Common myeloid progenitor, CD34-positive (primary cell): ENCODE data around the gene FGF21.
"Not testable (repeated sequence)": the region's sequence is repeated elsewhere in the genome, so short reads cannot be mapped to it uniquely, and the experiment has no call there.

Source experiments
- CTCF ChIA-PET: fragments of 350-600 bp; sonication (Branson Sonifier 250); formaldehyde crosslinking; loops from one replicate; lab custom pipeline; 2021; ENCODE audit warnings: antibody characterized with exemption; lab: Charles Lee
- POLR2A ChIA-PET: fragments of 350-600 bp; sonication (Branson Sonifier 250); formaldehyde crosslinking; loops from one replicate; lab custom pipeline; 2021; ENCODE audit warnings: antibody characterized with exemption; lab: Charles Lee
- DNase-seq, 3 donors: peaks; one replicate each; pipeline versions ENCODE4 v3.0.0 to v3.0.0-alpha.2; 2013
- H3K27ac ChIP-seq, 2 experiments: 1 replicate in 1 of 2; 2 replicates in 1 of 2; pipeline ENCODE4 v1.7.0; 2013; ENCODE audit warnings: inconsistent platforms in 2 of 2, low read length in 2 of 2, mild to moderate bottlenecking in 2 of 2, low read depth in 1 of 2, moderate library complexity in 1 of 2; ENCODE audit not compliant: severe bottlenecking in 2 of 2, insufficient read depth in 1 of 2, poor library complexity in 1 of 2
- H3K27me3 ChIP-seq, 5 experiments: replicated peaks in 2 of 5; 1 replicate in 3 of 5; 2 replicates in 2 of 5; pipeline versions ENCODE4 v1.6.1 to v1.7.0; 2013; ENCODE audit warnings: low read length in 4 of 5, mild to moderate bottlenecking in 2 of 5, moderate library complexity in 2 of 5, inconsistent platforms in 1 of 5; ENCODE audit not compliant: insufficient read depth in 5 of 5, control insufficient read depth in 4 of 5
- H3K36me3 ChIP-seq, 4 experiments: 1 replicate in 2 of 4; 2 replicates in 2 of 4; pipeline versions ENCODE4 v1.6.1 to v1.7.0; 2013; ENCODE audit warnings: low read length in 3 of 4, control low read depth in 1 of 4, mild to moderate bottlenecking in 1 of 4; ENCODE audit not compliant: control insufficient read depth in 4 of 4, insufficient read depth in 4 of 4
- H3K4me1 ChIP-seq, 4 experiments: 1 replicate in 3 of 4; 2 replicates in 1 of 4; pipeline versions ENCODE4 v1.6.1 to v1.7.1; 2013; ENCODE audit warnings: low read length in 3 of 4, mild to moderate bottlenecking in 3 of 4, control low read depth in 1 of 4, inconsistent platforms in 1 of 4, moderate library complexity in 1 of 4; ENCODE audit not compliant: control insufficient read depth in 4 of 4, insufficient read depth in 4 of 4; ENCODE audit errors: control extremely low read depth in 1 of 4
- H3K4me3 ChIP-seq, 7 experiments: 1 replicate in 4 of 7; 2 replicates in 3 of 7; pipeline versions ENCODE4 v1.5.1 to v1.7.0; 2013; ENCODE audit warnings: mild to moderate bottlenecking in 7 of 7, low read length in 6 of 7, moderate library complexity in 6 of 7, inconsistent platforms in 2 of 7, low read depth in 2 of 7, control low read depth in 1 of 7; ENCODE audit not compliant: insufficient read depth in 4 of 7, control insufficient read depth in 1 of 7; ENCODE audit errors: extremely low read depth in 1 of 7
- H3K9me3 ChIP-seq, 5 experiments: 1 replicate in 4 of 5; 2 replicates in 1 of 5; pipeline versions ENCODE4 v1.6.1 to v1.7.1; 2013; ENCODE audit warnings: low read length in 4 of 5, mild to moderate bottlenecking in 2 of 5, inconsistent platforms in 1 of 5, low read depth in 1 of 5, moderate library complexity in 1 of 5; ENCODE audit not compliant: control insufficient read depth in 4 of 5, insufficient read depth in 2 of 5; ENCODE audit errors: control extremely low read depth in 1 of 5
- WGBS: methylation state at CpG from one replicate; pipeline ENCODE4 v1.1.5; 2013; ENCODE audit not compliant: insufficient coverage; 5-methylcytosine and 5-hydroxymethylcytosine counted together

The FGF21 gene

DNA sequence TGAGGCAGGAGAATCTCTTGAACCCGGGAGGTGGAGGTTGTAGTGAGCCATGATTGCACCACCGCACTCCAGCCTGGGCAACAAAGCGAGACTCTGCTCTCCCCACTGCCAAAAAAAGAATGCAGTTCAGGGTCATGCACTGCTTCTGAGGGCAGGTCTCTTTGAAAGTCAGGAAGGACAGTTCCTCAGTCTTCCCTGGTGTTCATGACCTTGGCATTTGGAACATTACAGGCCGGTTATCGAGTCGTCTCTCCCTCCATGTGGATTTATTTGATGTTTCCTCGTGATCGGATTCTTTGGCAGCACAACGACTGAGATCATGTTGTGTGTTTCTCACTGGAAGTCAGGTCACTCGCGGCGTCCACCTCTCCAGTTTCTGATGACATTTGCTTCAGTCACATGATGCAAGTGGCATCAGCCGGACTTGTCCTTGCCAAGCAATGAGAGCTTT lies 17.2 kb downstream of the FGF21 start:
- no peaks in the 10 kb centered on the region for H3K9me3 ChIP-seq
- H3K4me3 ChIP-seq: no peak overlapping the region
- H3K27me3 ChIP-seq: peaks cover 0 to 2% (median 0%) of the 10 kb centered on the region in 5 experiments
- 96% methylated on average over 10 of the region's 13 CpGs for WGBS
- H3K4me1 ChIP-seq: no peaks in the 10 kb centered on the region
- no peaks in the 10 kb centered on the region for H3K36me3 ChIP-seq
- CTCF ChIA-PET: interaction anchor here (0.8 to 1.3 kb wide), 2 partner anchors 10 to 30 kb away, joined by 3 to 5 read pairs; no protein-coding TSS in a partner anchor
- H3K27ac ChIP-seq: no peak overlapping the region
- DNase-seq: no peak
- POLR2A ChIA-PET: no interaction called here

DNA sequence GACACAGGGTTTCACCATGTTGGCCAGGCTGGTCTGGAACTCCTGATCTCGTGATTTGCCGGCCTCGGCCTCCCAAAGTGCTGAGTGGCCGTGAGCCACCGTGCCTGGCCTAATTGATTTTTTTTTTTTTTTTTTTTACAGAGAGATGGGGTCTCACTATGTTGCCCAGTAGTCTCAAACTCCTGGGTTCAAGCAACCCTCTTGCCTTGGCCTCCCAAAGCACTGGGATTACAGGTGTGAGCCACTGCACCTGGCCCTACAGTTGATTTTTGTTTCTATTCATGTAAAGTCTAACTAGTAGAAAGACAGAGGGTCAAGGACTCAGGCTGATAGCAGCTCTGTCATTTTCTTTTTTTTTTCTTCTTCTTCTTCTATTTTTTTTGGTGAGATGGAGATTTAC lies 21.8 kb downstream of the FGF21 start:
- no peak overlapping the region for H3K27ac ChIP-seq
- 100% methylated on average over 5 of the region's 5 CpGs for WGBS
- H3K27me3 ChIP-seq: no peaks in the 10 kb centered on the region
- CTCF ChIA-PET: interaction anchor here (0.7 to 1.5 kb wide), 3 partner anchors 18 to 451 kb away, joined by 3 to 4 read pairs (median 3); no protein-coding TSS in a partner anchor
- peaks cover 0 to 7% (median 0%) of the 10 kb centered on the region in 4 experiments for H3K4me1 ChIP-seq
- POLR2A ChIA-PET: no interaction called here
- no peaks in the 10 kb centered on the region for H3K36me3 ChIP-seq
- no peak for DNase-seq
- H3K9me3 ChIP-seq: no peaks in the 10 kb centered on the region
- H3K4me3 ChIP-seq: no peak overlapping the region

DNA sequence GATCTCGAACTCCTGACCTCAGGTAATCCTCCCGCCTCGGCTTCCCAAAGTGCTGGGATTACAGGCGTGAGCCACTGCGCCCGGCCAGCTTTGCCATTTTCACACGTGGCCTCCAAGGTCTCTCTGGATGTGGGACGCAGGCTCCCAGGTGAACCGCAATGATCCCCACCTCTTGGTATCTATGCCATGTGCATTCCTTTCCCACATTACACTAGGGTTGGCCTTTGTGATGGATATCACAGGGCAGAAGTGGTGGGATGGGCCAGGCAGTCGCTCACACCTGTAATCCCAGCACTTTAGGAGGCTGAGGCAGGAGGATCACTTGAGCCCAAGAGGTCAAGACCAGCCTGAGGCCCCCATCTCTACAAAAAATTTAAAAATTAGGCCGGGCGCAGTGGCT lies 22.4 kb downstream of the FGF21 start:
- ChIA-PET POLR2A (no interaction called here), CTCF (interaction anchor here (1.3 to 1.5 kb wide), 2 partner anchors 18 to 65 kb away, joined by 3 to 4 read pairs; no protein-coding TSS in a partner anchor)
- Histone ChIP-seq H3K27me3 (no peaks in the 10 kb centered on the region), H3K4me1 (peaks cover 0 to 7% (median 2%) of the 10 kb centered on the region in 4 experiments), H3K36me3 (no peaks in the 10 kb centered on the region), H3K27ac (no peak overlapping the region), H3K4me3 (no peak overlapping the region), H3K9me3 (no peaks in the 10 kb centered on the region)
- DNase-seq: no peak
- WGBS: 96% methylated on average over 10 of the region's 12 CpGs

DNA sequence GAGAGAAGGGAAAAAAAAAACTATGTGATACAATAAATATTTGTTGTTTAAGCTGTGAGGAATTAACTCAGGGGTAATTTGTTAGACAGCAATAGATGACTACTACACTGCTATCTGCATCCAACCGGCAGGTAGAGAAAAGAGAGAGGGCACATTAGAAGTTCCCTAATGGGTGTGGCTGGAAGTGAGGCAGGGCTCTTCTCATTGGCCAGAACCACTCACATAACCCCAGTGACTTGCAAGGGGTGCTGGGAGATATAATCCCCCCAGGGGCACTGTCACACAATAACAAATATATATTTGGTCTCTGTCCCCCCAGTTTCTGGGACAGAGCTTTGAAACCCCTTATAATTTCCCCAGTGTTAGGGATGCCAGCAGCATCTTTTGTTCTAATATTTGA lies 24.3 kb downstream of the FGF21 start:
- POLR2A ChIA-PET: no interaction called here
- peak in 1 of 3 donors; percentile 31 for DNase-seq

DNA sequence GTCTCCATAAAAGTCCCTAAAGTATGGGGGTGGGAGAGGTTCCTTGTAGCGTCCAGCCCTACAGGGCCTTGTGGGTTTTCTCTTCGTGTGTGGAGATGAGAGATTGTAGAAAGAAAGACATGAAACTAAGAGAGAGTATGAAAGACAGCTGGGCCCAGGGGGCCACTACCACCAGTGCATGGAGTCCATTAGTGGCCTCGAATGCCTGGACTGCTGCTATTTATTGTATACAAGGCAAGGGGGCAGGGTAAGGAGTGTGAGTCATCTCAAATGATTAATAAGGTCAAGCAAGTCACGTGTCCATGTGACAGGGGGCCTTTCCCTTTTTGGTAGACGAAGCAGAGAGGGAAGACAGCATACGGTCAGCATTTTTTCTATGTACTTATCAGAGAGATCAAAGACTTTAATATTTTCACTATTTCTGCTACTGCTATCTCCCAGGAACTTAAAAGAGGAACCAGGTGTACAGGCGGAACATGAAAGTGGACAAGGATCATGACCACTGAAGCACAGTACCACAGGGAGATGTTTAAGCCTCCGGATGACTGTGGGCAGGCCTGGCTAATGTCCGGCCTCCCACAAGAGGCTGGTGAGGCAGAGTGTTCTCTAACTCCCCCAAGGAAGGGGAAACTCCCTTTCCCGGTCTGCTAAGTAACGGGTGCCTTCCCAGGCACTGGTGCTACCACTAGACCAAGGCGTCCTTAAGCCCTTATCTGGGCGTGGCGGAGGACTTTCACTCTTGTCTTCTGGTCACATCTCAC lies 25.5 kb downstream of the FGF21 start:
- Histone ChIP-seq H3K27me3 (no peaks in the 10 kb centered on the region), H3K27ac (no peak overlapping the region), H3K36me3 (no peaks in the 10 kb centered on the region), H3K4me3 (no peak overlapping the region), H3K9me3 (no peaks in the 10 kb centered on the region), H3K4me1 (peaks cover 0 to 7% (median 3%) of the 10 kb centered on the region in 4 experiments)
- 91% methylated on average over 10 of the region's 14 CpGs for WGBS
- peak in 1 of 3 donors; percentile 43 for DNase-seq
- ChIA-PET CTCF (interaction anchor here (0.8 to 27.8 kb wide), 3 partner anchors 22 to 106 kb away, joined by 4 to 376 read pairs (median 4); partner anchors contain the start of gene HSD17B14), POLR2A (no interaction called here)

More for the DNA sequence above, 24.3 kb downstream of the FGF21 start:
- CTCF ChIA-PET: interaction anchor here (0.7 to 1.2 kb wide), 3 partner anchors 15 to 105 kb away, joined by 3 to 4 read pairs (median 4); no protein-coding TSS in a partner anchor
- no peak overlapping the region for H3K27ac ChIP-seq
- H3K4me3 ChIP-seq: no peak overlapping the region
- no peaks in the 10 kb centered on the region for H3K36me3 ChIP-seq
- no peaks in the 10 kb centered on the region for H3K27me3 ChIP-seq
- WGBS: no CpG with 5 or more reads among the region's 1 CpG
- H3K4me1 ChIP-seq: peaks cover 0 to 7% (median 3%) of the 10 kb centered on the region in 4 experiments
- H3K9me3 ChIP-seq: no peaks in the 10 kb centered on the region

DNA sequence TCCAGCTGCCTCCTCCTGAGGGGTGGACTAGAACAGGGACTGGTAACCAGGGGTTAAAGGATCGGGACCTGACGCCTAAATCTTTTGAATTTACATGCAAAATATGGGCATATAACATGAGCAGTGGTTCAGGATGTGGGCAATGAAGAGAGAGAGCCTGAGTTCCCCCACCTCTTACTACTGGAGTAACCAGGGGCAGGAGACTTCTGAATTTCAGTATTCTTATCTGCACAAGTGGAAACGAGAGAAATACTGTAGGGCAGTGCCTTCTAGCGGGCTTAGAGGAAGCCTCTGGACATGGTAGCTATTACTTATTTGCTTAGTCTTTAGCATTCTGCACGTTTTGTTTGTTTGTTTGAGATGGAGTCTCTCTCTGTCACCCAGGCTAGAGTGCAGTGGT lies 29.2 kb downstream of the FGF21 start:
- peak in 2 of 3 donors; percentile 48 to 69 for DNase-seq
- CTCF ChIA-PET: interaction anchor here (0.6 to 27.8 kb wide), 5 partner anchors 11 to 139 kb away, joined by 3 to 376 read pairs (median 6); partner anchors contain the start of genes CA11 and HSD17B14
- H3K27ac ChIP-seq: no peak overlapping the region
- H3K9me3 ChIP-seq: no peaks in the 10 kb centered on the region
- POLR2A ChIA-PET: no interaction called here
- H3K27me3 ChIP-seq: no peaks in the 10 kb centered on the region
- H3K4me3 ChIP-seq: no peak overlapping the region
- WGBS: 67% methylated on average over 1 of the region's 5 CpGs
- peaks cover 0 to 7% (median 3%) of the 10 kb centered on the region in 4 experiments for H3K4me1 ChIP-seq
- no peaks in the 10 kb centered on the region for H3K36me3 ChIP-seq

DNA sequence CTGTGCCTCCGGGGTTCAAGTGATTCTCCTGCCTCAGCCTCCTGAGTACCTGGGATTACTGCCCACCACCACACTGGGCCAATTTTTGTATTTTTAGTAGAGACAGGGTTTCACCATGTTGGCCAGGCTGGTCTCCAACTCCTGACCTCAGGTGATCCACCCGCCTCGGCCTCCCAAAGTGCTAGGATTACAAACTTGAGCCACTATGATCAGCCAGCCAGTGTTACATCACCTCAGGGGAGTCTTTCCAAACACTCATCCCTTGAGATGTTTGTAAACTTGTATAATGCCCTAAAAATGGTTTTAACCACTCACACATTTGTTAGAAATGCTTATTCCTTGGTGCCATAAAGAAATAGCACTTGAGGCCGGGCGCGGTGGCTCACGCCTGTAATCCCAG lies 31.1 kb downstream of the FGF21 start:
- H3K4me1 ChIP-seq, H3K9me3 ChIP-seq, POLR2A ChIA-PET, H3K27me3 ChIP-seq, H3K36me3 ChIP-seq, H3K27ac ChIP-seq, DNase-seq, H3K4me3 ChIP-seq: not testable (repeated sequence)
- CTCF ChIA-PET: interaction anchor here (1.1 to 27.8 kb wide), 2 partner anchors 9 to 58 kb away, joined by 3 to 376 read pairs; partner anchors contain the start of gene HSD17B14
- 92% methylated on average over 7 of the region's 7 CpGs for WGBS
